ENCODE data around the gene C16orf95. TPM values are rescaled to one million over a fixed set of nuclear protein-coding genes. Genes with fewer than 3 reads are reported as not detected.

C16orf95 gene
- total and polyA plus RNA-seq, 2 of the 4 experiments (the other 2 are of a cell fraction), result 2.0 to 4.7 TPM

DNA sequence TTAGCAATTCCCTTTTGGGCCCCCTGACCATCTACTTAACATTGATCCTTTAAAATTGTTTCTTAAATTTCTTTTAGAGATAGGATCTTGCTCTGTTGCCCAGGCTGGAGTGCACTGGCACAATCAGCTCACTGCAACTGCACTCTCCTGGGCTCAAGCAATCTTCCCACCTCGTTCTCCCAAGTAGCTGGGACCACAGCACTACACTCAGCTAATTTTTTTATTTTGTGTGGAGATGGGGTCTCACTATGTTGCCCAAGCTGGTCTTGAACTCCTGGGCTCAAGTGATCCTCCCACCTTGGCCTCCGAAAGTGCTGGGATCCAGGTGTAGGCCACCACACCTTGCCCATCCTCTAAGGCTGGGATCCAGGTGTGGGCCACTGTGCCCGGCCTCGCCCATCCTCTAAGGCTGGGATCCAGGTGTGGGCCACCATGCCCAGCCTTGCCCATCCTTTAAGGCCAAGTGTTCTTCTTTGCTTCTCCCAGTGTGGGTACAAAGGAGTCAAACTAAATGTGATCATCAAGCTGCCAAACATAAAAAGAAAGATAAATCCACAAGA lies 13.2 kb downstream of the C16orf95 start:
- Histone ChIP-seq H3K9me1 (ENCODE audit: insufficient read depth, low read length) (no peaks in the 10 kb centered on the region), H3K4ac (ENCODE audit: low read depth, low read length) (no peak overlapping the region), H3K36me3 (ENCODE audit: control insufficient read depth, insufficient read depth, low read length) (no peaks in the 10 kb centered on the region), H3K14ac (replicated peaks; ENCODE audit: low read depth, low read length) (no peak overlapping the region), H3K27ac (ENCODE audit: insufficient read depth, low read length) (no peak overlapping the region), H4K5ac (ENCODE audit: low read depth, low read length) (no peak overlapping the region), H3K4me3 (ENCODE audit: insufficient read depth, low read depth, low read length) (no peak overlapping the region), H3K27me3 (ENCODE audit: control insufficient read depth, insufficient read depth, low read length) (no peaks in the 10 kb centered on the region), H2BK20ac (ENCODE audit: low read depth, low read length) (no peak overlapping the region), H2AK5ac (ENCODE audit: low read depth, low read length) (no peak overlapping the region), H3K4me2 (ENCODE audit: low read depth, low read length) (no peak overlapping the region), H4K8ac (ENCODE audit: low read depth in 2 of 2, low read length in 2 of 2) (no peak overlapping the region), H2BK120ac (ENCODE audit: low read depth, low read length) (no peak overlapping the region), H2AK9ac (replicated peaks; ENCODE audit: low read depth, low read length, poor library complexity) (no peak overlapping the region), H3K23ac (ENCODE audit: low read depth, low read length) (no peak overlapping the region), H3K79me1 (ENCODE audit: low read depth in 1 of 2, low read length in 2 of 2) (no peaks in the 10 kb centered on the region), H3K9me3 (ENCODE audit: control insufficient read depth, insufficient read depth, low read length) (peaks cover 6% of the 10 kb centered on the region), H4K91ac (ENCODE audit: insufficient read depth, low read depth, low read length) (no peak overlapping the region), H3K9ac (ENCODE audit: low read depth, low read length) (no peak overlapping the region), H2BK5ac (ENCODE audit: low read depth, low read length, poor library complexity, severe bottlenecking) (no peak overlapping the region), H4K20me1 (ENCODE audit: insufficient read depth, low read length) (no peaks in the 10 kb centered on the region), H3K4me1 (ENCODE audit: control insufficient read depth, insufficient read depth, low read length) (no peaks in the 10 kb centered on the region), H2BK15ac (ENCODE audit: low read depth, low read length) (no peak overlapping the region), H3K56ac (ENCODE audit: extremely low read depth, insufficient read depth, low read length) (no peak overlapping the region), H2AFZ (replicated peaks; ENCODE audit: low read length, poor library complexity) (no peak overlapping the region), H3K18ac (ENCODE audit: low read depth, low read length) (no peak overlapping the region)
- no peak for DNase-seq
- TF ChIP-seq MAFK (IDR thresholded peaks at IDR 0.05; ENCODE audit: low read depth, low read length), result no peak
- intact Hi-C loops (cut with micrococcal nuclease), result no loop called here
- CTCF ChIA-PET, result no interaction called here
- BruUV-seq (replicated peaks), result no TSS peak
- dilution Hi-C loops (cut with HindIII; ENCODE audit: low sequenced_read_pairs, unreplicated experiment), result no loop called here
- ATAC-seq (ENCODE audit: low read depth), result no peak
- POLR2A ChIA-PET (ENCODE audit: unreplicated experiment), result interaction anchor here (0.7 kb wide), 1 partner anchor 8 kb away, joined by 6 read pairs; no protein-coding TSS in a partner anchor
- WGBS, 2 experiments (ENCODE audit: extremely low coverage in 2 of 2, insufficient read length in 1 of 2), result no CpG with 5 or more reads among the region's 4 CpGs
- in situ Hi-C loops (cut with MboI; ENCODE audit: low sequenced_read_pairs), result no loop called here

Data from IMR-90 (cell line).